Pons (tissue), 1 donor: ENCODE results near the gene HKDC1.

Experiments used
- DNase-seq: peaks from one replicate; pipeline ENCODE4 v3.0.0-alpha.2; 2016; ENCODE audit warnings: low spot score

HKDC1 gene

DNA sequence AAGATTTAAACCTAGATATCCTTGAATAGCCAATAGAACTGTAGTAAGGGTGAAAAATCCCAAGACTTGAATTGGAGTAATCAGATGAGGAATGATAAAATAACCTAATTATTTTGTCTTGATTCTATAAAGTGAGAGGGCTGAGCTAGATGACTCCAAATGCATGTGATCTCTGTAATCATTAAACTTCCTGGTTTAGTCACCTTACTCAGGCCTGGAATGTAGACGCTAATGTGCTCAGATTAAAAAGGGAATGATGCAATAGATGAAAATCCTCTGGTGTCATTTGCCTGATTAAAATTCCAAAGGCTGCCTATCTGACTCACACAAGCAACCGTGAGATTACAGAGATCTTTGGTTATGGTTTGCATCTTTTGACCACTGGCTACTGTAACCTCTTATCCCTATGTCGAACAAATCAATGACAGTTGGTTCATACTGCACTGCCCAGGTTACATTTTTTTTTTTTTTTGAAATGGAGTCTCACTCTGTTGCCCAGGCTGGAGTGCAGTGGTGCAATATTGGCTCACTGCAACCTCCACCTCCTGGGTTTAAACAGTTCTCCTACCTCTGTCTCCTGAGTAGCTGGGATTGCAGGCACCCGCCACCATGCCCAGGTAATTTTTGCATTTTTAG, 2.9 kb upstream of the HKDC1 start:
- no peak for DNase-seq

GRCh38 chr10:69218831-69219230, 1.3 kb upstream of the HKDC1 start:
- DNase-seq, result no peak

DNA sequence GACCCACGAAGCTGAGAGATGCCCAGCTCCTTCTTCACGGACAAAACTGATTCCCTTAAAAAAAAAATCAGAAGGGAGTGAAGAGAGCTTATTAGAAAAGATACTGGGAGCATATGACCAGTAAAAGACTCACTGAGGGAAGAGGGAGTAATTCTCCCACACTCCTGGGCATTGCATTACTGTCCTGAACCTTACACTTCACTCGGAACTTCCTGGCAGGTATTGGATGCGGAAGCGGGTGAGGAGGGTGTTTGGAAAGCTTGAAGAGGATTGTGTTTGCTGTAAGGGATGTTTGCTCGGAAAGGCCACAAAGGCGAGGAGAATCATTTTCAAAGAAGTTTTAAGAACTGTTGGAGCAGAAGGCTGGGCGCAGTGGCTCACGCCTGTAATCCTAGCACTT, 375 bp downstream of the HKDC1 start:
- DNase-seq, result no peak

DNA sequence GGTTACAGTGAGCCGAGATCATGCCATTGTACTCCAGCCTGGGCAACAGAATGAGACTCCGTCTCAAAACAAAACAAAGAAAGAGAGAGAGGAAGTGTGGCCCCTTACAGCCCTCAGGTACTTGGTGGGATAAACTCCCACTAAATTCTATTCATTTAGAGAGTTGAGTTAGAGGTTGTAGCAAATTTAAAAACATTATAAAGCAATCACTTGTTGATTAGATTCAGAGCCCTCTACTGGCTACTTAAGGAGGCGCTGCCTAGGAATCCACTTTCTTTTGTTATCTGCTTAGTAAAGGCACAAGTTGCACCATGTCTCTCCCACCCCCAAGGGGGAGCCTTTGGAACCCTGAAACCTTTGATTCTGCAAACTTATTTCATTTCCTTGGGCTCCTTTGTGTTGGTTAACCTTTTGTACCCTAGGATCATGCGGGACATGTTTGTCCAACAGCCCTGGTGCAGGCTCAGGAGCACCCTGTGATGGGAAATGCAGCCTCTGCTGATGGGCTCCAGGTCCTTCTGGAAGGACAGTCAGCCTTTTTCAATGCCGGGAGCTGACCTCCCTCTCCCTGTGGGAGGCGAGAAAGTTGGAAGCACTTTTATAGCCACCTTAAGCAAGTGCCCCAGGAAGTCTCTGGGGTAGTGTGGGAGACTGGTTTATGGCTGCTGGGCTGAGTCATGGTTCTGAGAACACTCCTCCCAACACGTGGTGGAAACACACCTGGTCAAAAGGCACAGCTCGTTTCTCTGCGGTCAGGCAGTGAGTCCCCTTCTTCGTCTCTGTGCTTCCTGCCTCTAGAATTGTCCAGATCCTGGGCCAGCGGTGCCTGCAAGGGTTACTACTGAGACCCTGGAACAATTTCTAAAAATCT, 2.3 kb downstream of the HKDC1 start:
- peak; percentile 29 for DNase-seq

- no peak for DNase-seq
Observed at GRCh38 chr10:69223028-69223342, 2.9 kb downstream of the HKDC1 start.

DNA sequence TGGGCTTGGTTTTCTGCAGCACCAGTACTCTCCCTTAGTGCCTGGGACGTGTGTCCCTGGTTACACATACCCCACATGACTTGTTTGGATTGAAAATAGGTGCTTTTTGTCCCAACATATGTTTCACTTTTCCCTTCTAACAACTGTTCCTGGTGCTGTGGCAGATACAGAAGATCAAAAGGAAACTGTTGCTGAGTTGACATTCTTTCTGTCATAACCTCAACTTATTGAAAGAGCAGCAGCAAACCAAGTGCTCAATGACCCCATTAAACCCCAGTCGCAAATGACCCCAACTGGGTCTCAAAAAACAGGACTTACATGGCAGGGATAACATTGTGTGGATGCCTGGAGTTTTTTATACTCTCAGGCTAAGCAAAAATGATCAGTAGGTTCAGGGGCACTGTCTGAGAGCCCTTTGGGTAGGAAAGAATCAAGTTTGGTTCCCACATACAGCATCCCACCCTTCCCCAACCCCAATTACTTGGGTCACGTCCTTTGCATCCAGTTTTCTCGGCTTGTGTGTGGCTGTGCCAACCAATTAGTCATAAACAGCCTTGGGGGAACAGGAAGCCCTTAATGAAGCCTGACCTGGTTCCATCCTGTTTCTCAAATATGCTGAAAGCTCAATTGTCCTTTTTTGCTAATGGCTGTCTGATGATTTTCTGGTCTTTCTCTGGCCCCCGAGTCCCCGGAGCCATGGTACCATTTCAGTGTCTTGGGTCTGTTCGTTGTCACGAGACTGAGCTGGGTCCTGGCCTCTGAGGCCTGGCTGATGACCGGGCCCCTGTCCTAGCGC, 4.9 kb downstream of the HKDC1 start:
- DNase-seq, result no peak

GRCh38 chr10:69225681-69226080, 5.5 kb downstream of the HKDC1 start:
- no peak for DNase-seq

DNA sequence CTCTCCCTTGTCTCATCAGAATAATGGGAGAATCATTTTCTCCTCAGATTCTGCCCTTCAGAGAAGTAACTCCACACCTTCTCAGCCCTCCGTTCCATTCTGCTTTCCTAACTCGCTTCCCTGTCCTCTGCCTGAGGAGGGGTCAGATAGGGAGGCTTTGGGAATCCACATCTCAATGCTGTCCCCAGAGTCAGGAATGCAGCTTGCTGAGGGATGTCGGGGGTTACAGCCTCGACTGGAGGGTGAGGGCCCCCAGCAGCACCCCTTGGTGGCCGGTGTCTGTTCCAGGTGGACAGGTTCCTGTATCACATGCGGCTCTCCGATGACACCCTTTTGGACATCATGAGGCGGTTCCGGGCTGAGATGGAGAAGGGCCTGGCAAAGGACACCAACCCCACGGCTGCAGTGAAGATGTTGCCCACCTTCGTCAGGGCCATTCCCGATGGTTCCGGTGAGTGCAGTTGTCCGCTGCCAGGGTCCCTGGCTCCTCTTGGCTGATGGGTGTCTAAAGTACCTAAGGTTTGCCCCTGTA, 6.9 kb downstream of the HKDC1 start:
- no peak for DNase-seq

GRCh38 chr10:69228151-69228550, 8.0 kb downstream of the HKDC1 start:
- no peak for DNase-seq

DNA sequence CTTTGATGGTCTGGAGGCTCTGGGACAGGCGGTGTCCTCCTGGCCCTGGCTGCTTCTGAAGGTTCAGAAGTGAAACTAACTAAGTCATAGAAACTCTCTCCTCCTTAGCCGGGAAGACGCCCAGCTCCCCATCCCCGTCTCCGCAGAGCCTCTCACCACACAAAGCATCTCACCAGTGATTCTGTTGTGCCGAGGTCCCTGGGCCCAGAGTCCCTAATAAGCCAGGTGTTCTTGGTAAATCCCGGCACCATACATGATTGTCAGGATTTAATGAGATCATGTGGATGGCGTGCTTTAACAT, 9.4 kb downstream of the HKDC1 start:
- DNase-seq, result no peak

DNA sequence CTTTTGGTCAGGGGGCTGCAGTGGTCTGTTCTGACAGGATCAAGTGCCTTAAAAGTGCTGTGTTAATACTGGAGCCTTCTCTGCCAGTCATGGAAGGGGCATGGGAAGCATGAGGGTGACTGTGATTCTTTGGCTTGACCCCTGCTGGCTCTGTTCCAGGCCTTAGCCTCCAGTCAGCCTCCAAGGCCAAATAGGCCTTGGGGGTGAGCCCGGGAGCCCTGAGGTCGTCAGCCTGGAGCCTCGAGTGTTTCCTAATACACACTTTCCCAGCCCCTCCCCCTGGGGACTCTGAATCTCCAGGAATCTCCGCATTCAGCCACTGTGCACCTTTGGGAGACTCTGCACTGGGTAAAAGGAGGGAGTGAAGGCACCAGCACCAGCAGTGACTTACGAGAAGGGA, 10.0 kb downstream of the HKDC1 start:
- DNase-seq, result no peak

DNA sequence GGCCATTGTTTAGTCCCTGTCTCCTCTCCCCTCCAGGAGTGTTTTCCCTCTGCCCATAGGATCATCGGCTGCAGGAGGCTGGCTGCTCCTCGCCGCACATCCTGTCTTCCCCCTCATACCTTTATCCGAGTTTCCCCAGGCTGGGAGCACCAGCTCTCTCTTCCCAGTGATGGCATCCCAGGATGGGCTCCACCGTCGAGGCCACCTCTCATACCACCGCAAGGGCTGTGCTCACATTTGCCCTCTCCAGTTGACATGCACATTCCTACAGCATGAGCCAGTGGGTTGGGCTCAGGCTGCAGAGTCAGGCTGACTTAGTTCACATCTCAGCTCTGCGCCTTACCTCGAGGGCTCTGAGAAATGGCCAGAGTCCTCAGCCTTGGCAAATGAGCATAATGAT, 12.1 kb downstream of the HKDC1 start:
- DNase-seq, result no peak

DNA sequence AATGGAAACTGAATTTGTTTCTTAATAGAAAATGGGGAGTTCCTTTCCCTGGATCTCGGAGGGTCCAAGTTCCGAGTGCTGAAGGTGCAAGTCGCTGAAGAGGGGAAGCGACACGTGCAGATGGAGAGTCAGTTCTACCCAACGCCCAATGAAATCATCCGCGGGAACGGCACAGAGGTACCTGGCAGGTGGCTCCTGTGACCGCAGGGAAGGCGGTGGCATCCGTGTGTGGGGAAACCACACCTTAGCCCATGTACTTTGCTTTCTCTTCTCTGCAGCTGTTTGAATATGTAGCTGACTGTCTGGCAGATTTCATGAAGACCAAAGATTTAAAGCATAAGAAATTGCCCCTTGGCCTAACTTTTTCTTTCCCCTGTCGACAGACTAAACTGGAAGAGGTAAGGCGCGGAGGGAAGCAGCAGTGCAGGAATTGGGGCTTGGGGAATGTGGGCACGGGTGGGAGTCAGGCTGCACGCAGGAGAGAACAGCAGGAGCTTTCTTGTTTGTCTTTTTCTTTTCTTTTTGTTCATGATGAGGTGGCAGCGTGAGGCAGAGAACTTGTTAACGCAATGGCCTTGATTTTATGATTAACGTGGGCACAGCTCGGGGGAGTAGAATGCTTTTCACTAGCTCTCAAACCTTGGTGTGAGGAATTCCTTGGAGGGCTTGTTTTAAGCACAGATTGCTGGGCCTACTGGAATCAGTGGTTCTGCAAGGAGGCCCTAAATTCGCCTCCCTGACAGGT, 12.8 kb downstream of the HKDC1 start:
- DNase-seq, result no peak

DNA sequence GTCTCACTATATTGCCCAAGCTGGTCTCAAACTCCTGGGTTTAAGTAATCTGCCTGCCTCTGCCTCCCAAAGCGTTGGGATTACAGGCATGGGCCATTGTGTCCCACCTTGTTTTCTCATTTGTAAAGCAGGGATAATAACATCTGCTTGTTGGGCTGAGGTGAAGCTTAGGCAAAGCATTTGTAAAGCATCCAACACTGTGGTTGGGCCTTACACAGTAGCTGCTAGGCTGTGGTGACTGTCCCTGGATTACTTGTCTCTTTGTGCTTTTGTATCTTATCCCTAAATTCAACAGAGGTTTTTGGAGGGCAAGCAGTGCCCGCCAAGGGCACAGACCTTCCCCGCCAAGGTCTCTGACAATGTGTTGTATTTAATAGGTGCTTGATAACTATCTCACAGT, 14.3 kb downstream of the HKDC1 start:
- DNase-seq, result no peak

DNA sequence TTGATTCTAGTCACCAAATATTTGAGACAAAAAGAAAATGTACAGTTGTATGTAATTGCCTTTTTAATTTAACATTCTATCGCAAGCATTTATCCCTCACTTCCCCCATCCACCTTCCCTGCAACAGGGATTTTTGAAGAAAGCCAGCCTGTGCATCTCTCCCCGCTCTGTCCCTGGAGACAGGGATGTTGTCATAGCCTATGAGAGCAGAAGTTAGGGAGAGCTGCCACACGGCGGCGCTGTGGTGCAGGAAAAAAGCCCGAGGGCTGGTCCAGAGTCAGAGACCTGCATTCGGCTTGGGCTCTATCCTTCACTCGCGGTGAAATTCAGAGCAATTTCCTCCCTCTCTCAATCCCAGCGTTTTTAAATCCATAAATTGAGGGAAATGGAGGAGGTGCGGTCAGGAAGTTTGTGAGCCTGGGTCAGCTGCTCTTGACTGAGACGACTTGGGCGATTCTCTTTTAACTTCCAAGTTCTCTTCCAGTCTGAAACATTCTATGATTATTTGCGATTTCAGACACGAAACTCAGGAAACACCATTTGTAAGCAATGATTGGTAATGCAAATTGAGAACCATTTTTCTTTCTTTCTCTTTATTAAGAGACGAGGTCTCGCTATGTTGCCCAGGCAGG, 17.5 kb downstream of the HKDC1 start:
- peak; percentile 75 for DNase-seq

GRCh38 chr10:69239136-69239535, 19.0 kb downstream of the HKDC1 start:
- no peak for DNase-seq

DNA sequence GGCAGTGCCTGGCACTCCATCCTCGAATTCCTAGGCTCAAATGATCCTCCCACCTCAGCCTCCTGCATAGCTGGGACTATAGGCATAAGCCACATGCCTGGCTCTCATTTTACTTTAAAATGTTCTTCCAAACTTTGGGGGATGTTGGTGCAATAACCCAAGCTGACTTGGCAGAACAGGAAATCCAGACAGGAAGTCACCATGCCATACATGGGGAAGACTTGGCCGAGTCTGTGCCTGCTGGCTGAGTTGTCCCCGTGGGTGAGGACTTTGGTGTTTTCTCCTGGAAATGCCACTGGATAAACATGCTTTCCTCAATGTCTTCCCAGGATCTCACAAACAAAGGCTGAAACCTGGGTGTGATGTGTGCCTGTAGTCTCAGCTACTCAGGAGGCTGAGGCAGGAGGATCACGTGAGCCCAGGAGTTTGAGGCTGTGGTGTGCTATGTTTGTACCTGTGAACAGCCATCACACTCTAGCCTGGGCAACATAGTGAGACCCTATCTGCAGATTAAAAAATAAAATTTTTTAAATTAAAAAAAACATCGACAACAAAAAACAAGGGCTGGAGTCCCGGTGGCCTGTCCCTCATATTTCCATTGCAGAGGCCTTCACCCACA, 19.8 kb downstream of the HKDC1 start:
- no peak for DNase-seq

GRCh38 chr10:69240455-69240854, 20.3 kb downstream of the HKDC1 start:
- no peak for DNase-seq

- no peak for DNase-seq
Observed at GRCh38 chr10:69241575-69241974, 21.4 kb downstream of the HKDC1 start.

- no peak for DNase-seq
Observed at GRCh38 chr10:69242040-69242851, 22.1 kb downstream of the HKDC1 start.

DNA sequence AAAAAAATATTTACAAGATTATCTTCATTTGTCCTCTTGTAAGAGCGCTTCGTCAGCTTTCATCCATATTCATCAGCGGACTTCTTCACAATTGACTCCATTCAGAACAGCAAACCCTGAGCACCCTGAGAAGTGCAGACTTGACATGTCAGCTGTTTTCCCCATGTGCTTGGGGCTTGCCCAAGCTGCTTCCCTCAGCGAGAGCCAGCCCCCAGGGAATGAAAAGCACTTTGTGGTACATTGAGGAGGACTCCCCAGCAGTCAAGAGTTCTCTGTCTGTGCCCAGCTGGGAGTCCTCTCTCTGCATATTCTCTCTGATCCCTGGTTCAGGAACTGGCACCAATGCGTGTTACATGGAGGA, 22.7 kb downstream of the HKDC1 start:
- DNase-seq, result peak; percentile 98
